Endothelial cell of umbilical vein (primary cell): Measurements from ENCODE around the gene SEMA4C. TPM values are rescaled to one million over a fixed set of nuclear protein-coding genes. Genes with fewer than 3 reads are reported as not detected.

ENCODE experiments used
- BruUV-seq: library from RNA; stranded (reverse); fragments of 400-500 nt; replicated peaks from 2 replicates; lab custom pipeline; 2021; lab: Mats Ljungman, UMichigan
- CTCF ChIA-PET: fragments of 300-600, 350-600 bp; sonication (Branson Sonifier 250); formaldehyde crosslinking; loops from one replicate; lab custom pipeline; 2021; ENCODE audit warnings: antibody characterized with exemption, inconsistent platforms; lab: Charles Lee
- POLR2A ChIA-PET: fragments of 300-600, 350-600 bp; sonication (Branson Sonifier 250); formaldehyde crosslinking; loops from one replicate; lab custom pipeline; 2021; ENCODE audit warnings: antibody characterized with exemption, inconsistent platforms; lab: Charles Lee
- DNase-seq: peaks from one replicate; pipeline ENCODE4 v3.0.0-alpha.2; 2011; ENCODE audit warnings: low read depth, low spot score
- FAIRE-seq: peaks from 2 replicates; lab custom pipeline; 2011; peaks lifted over from hg19 to GRCh38; lab: Jason Lieb, UNC
- H2AFZ ChIP-seq: 2 replicates; pipeline ENCODE4 v1.6.0; 2012; ENCODE audit warnings: low read depth, low read length, control low read depth, inconsistent platforms
- H3K27ac ChIP-seq: 2 replicates; pipeline ENCODE4 v1.5.1; 2011; ENCODE audit warnings: low read depth, mild to moderate bottlenecking, control low read depth, low read length, moderate library complexity; ENCODE audit not compliant: insufficient read depth
- H3K27me3 ChIP-seq, 2 experiments: 2 replicates each; pipeline versions ENCODE4 v1.6.0 to v1.6.1; 2011; ENCODE audit warnings: low read length in 2 of 2, mixed read lengths in 1 of 2; ENCODE audit not compliant: control insufficient read depth in 2 of 2, insufficient read depth in 2 of 2
- H3K36me3 ChIP-seq, 2 experiments: 2 replicates in 1 of 2; 3 replicates in 1 of 2; pipeline ENCODE4 v1.5.1; 2011; ENCODE audit warnings: low read length in 2 of 2, mild to moderate bottlenecking in 1 of 2, moderate library complexity in 1 of 2; ENCODE audit not compliant: control insufficient read depth in 2 of 2, insufficient read depth in 2 of 2; ENCODE audit errors: extremely low read depth in 1 of 2
- H3K4me1 ChIP-seq: 3 replicates; pipeline ENCODE4 v1.5.1; 2011; ENCODE audit warnings: mild to moderate bottlenecking, low read length; ENCODE audit not compliant: control insufficient read depth, insufficient read depth; ENCODE audit errors: extremely low read depth
- H3K4me2 ChIP-seq: 2 replicates; pipeline ENCODE4 v1.6.1; 2011; ENCODE audit warnings: low read length, control low read depth, mixed read lengths; ENCODE audit not compliant: insufficient read depth
- H3K4me3 ChIP-seq, 3 experiments: fragments of 200-600 bp in 1 of 3; sonication (generic), shearing (Covaris generic) in 1 of 3; replicated peaks in 1 of 3; 2 replicates each; pipeline ENCODE4 v1.5.1; 2011 to 2016; ENCODE audit warnings: control low read depth in 3 of 3, low read length in 3 of 3, mild to moderate bottlenecking in 2 of 3, inconsistent platforms in 1 of 3, low read depth in 1 of 3, moderate library complexity in 1 of 3; ENCODE audit not compliant: insufficient read depth in 1 of 3
- H3K79me2 ChIP-seq: 2 replicates; pipeline ENCODE4 v1.6.0; 2012; ENCODE audit warnings: low read length, inconsistent platforms; ENCODE audit not compliant: control insufficient read depth, insufficient read depth
- H3K9ac ChIP-seq: replicated peaks from 2 replicates; pipeline ENCODE3; 2011; ENCODE audit warnings: low read length, control low read depth; ENCODE audit not compliant: insufficient read depth; ENCODE audit errors: extremely low read depth
- H3K9me1 ChIP-seq: replicated peaks from 3 replicates; pipeline ENCODE4 v1.6.0; 2011; ENCODE audit warnings: mild to moderate bottlenecking, low read length; ENCODE audit not compliant: control insufficient read depth, insufficient read depth; ENCODE audit errors: extremely low read depth
- H3K9me3 ChIP-seq: replicated peaks from 2 replicates; pipeline ENCODE4 v1.5.1; 2012; ENCODE audit warnings: low read length, inconsistent platforms; ENCODE audit not compliant: control insufficient read depth, insufficient read depth
- H4K20me1 ChIP-seq: replicated peaks from 2 replicates; pipeline ENCODE3; 2011; ENCODE audit warnings: mild to moderate bottlenecking, low read length; ENCODE audit not compliant: control insufficient read depth, insufficient read depth; ENCODE audit errors: extremely low read depth
- EZH2 ChIP-seq: IDR thresholded peaks from 2 replicates; pipeline ENCODE4 v1.6.1; 2012; ENCODE audit warnings: borderline replicate concordance, low read depth, mild to moderate bottlenecking, moderate library complexity, low read length, inconsistent platforms; ENCODE audit not compliant: severe bottlenecking
- FOS ChIP-seq: IDR thresholded peaks from 2 replicates; pipeline ENCODE4 v1.6.1; 2011; ENCODE audit warnings: mild to moderate bottlenecking, low read length, moderate library complexity, borderline replicate concordance; ENCODE audit not compliant: insufficient read depth
- GATA2 ChIP-seq: IDR thresholded peaks from 2 replicates; pipeline ENCODE4 v1.7.0; 2011; ENCODE audit warnings: low read depth, mild to moderate bottlenecking, moderate library complexity, mixed read lengths, low read length; ENCODE audit not compliant: insufficient read length, insufficient read depth
- JUN ChIP-seq: IDR thresholded peaks from 2 replicates; pipeline ENCODE4 v1.6.1; 2011; ENCODE audit warnings: borderline replicate concordance, low read depth; ENCODE audit not compliant: insufficient read length, insufficient read depth
- MYC ChIP-seq: IDR thresholded peaks from one replicate; pipeline ENCODE4 v1.6.1; 2011; ENCODE audit warnings: mild to moderate bottlenecking, low read depth, low read length
- POLR2A ChIP-seq: IDR thresholded peaks from 2 replicates; pipeline ENCODE4 v1.6.1; 2012; ENCODE audit warnings: low read depth, mild to moderate bottlenecking, control low read depth, low read length
- POLR2AphosphoS5 ChIP-seq: IDR thresholded peaks from 2 replicates; pipeline ENCODE4 v1.6.1; 2012; ENCODE audit warnings: low read depth, mild to moderate bottlenecking, control low read depth, low read length, moderate library complexity; ENCODE audit not compliant: insufficient read depth
- dilution Hi-C: fragments of 300-500 bp; cut with MboI; formaldehyde crosslinking; loops from one replicate; pipeline ENCODE4 v1.15.0; 2019; ENCODE audit warnings: low sequenced_read_pairs; ENCODE audit not compliant: extremely low pct_ligation_motif_present
- intact Hi-C: fragments of 100-400 bp; cut with micrococcal nuclease; formaldehyde crosslinking; loops from one replicate; pipeline ENCODE4 v1.10.0; 2022
- polyA plus RNA-seq, 4 experiments: library from polyadenylated mRNA; depleted of rRNA in 3 of 4; stranded (reverse) in 3 of 4; unstranded in 1 of 4; fragments of >200 nt; gene quantifications; 2 replicates each; pipeline versions ENCODE4 v1.2.1 to v1.2.3, GENCODE V29; 2011 to 2012; ENCODE audit warnings: missing spikeins in 1 of 4
- total RNA-seq: library from RNA; stranded (reverse); gene quantifications from 2 replicates; pipeline ENCODE4 v1.2.3, GENCODE V29; 2021
- TF ChIP-seq, protein P1 (sequence below): IDR thresholded peaks from 2 replicates; pipeline ENCODE4 v1.6.1; 2011; ENCODE audit not compliant: insufficient read depth, insufficient read length
- TF ChIP-seq, protein P2 (sequence below), 2 donors: IDR thresholded peaks; 1 replicate in 1 of 2; 2 replicates in 1 of 2; pipeline ENCODE4 v1.5.1; 2011; ENCODE audit warnings: low read length in 2 of 2, mild to moderate bottlenecking in 2 of 2, moderate library complexity in 2 of 2, control low read depth in 1 of 2, inconsistent platforms in 1 of 2, low read depth in 1 of 2; ENCODE audit not compliant: insufficient read depth in 1 of 2; ENCODE audit errors: extremely low read depth in 1 of 2

SEMA4C gene
- total and polyA plus RNA-seq, 2 donors (not counting 3 experiments of a cell fraction or from before 2014, with no cell fraction given): 16.4 to 17.3 TPM

DNA sequence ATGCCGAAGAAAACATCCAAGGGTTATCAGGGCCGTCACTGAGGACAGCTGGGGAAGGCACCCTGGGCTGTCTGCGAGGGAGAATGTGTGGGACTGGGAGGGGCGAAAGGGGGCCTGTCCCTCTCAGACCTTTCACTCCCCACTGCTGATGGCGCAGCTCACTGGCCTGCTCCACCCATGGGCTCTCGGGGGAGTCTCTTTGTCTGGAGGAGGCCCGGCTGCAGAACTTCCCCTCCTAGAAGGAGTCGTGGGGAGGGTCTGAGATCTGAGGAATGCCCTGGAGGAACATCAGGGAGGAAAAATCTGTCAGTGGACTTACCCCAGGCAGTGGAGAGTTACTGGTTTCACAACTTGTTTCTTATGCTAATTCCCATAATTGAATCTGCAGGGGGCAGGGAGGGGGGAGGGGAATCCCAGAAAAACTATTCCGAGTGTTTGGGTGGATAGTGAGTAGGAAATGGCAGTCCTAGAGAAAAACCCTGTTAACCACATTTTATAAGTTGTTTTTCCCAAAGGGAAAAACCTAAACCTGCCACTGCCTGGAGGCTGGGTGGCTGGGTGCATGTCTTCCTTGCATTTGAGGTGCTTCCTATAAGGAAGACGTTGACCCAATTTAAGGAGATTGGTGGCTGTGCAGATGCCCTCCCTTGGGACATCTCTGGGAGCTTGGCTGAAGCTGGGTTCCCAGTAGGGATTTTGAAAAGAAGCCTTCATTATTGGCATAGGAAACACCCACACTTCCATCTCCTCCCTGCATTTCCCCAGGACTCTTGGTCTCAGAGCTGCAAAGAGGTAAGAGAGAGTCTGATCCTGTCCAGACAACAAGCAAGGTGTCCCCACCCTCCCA lies 11.7 kb upstream of the SEMA4C start:
- CTCF ChIA-PET: interaction anchor here (1.1 to 1.9 kb wide), 2 partner anchors 24 to 71 kb away, joined by 3 to 4 read pairs; partner anchors contain the start of gene ANKRD39
- no peak for FAIRE-seq
- POLR2A ChIA-PET: interaction anchor here (1.1 kb wide), 1 partner anchor 9 kb away, joined by 5 read pairs; no protein-coding TSS in a partner anchor
- H3K36me3 ChIP-seq: no peaks in the 10 kb centered on the region
- no peak overlapping the region for H3K27ac ChIP-seq
- no TSS peak for BruUV-seq
- no peaks in the 10 kb centered on the region for H3K79me2 ChIP-seq
- H2AFZ ChIP-seq: no peak overlapping the region
- no peaks in the 10 kb centered on the region for H3K27me3 ChIP-seq
- H3K4me1 ChIP-seq: no peaks in the 10 kb centered on the region
- H3K4me2 ChIP-seq: no peak overlapping the region
- TF ChIP-seq, protein P1, sequence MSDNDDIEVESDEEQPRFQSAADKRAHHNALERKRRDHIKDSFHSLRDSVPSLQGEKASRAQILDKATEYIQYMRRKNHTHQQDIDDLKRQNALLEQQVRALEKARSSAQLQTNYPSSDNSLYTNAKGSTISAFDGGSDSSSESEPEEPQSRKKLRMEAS: no peak
- TF ChIP-seq JUN: no peak
- TF ChIP-seq FOS: no peak
- TF ChIP-seq MYC: no peak
- TF ChIP-seq EZH2: no peak
- TF ChIP-seq, protein P2, sequence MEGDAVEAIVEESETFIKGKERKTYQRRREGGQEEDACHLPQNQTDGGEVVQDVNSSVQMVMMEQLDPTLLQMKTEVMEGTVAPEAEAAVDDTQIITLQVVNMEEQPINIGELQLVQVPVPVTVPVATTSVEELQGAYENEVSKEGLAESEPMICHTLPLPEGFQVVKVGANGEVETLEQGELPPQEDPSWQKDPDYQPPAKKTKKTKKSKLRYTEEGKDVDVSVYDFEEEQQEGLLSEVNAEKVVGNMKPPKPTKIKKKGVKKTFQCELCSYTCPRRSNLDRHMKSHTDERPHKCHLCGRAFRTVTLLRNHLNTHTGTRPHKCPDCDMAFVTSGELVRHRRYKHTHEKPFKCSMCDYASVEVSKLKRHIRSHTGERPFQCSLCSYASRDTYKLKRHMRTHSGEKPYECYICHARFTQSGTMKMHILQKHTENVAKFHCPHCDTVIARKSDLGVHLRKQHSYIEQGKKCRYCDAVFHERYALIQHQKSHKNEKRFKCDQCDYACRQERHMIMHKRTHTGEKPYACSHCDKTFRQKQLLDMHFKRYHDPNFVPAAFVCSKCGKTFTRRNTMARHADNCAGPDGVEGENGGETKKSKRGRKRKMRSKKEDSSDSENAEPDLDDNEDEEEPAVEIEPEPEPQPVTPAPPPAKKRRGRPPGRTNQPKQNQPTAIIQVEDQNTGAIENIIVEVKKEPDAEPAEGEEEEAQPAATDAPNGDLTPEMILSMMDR (IDR thresholded peaks at IDR 0.05; ENCODE audit: extremely low read depth in 1 of 2, insufficient read depth in 1 of 2, low read depth in 1 of 2, low read length in 2 of 2): no peak
- TF ChIP-seq POLR2AphosphoS5: no peak
- no peak for TF ChIP-seq POLR2A
- TF ChIP-seq GATA2: no peak
- no peak overlapping the region for H3K9ac ChIP-seq
- dilution Hi-C loops (no loop called here), intact Hi-C loops (no loop called here)
- H3K4me3 ChIP-seq: no peak overlapping the region
- H3K9me3 ChIP-seq: no peaks in the 10 kb centered on the region
- no peaks in the 10 kb centered on the region for H4K20me1 ChIP-seq
- H3K9me1 ChIP-seq: no peaks in the 10 kb centered on the region
- no peak for DNase-seq
